ENCODE data around the gene HOXA9. TPM values are rescaled to one million over a fixed set of nuclear protein-coding genes. Genes with fewer than 3 reads are reported as not detected.

HOXA9 gene
- total RNA-seq, 3 donors from 2014 or later: 7.5 to 18.4 (median 9.0) TPM

DNA sequence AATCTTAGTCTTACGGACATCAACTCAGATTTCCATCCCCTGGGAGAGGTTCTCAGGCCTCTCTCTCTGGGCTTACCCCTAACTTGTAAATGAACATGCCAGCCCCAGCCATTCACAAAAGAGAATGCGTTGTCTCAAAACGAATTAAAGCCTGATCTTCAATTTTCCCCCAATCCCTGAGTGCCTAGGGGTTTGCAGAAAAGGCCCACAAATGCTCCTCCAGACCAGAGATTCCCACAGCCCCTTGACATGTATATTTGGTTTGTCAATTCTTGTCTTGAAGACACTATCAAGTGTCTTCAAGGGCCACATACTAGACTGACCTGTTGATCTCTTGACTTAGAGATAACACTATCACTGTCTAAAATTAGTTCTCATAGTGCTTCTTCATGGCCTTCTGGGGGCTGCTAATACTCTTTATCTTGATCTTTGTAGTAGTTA lies 46.4 kb upstream of the HOXA9 start:
- Histone ChIP-seq H3K27ac (no peak overlapping the region), H3K4me3 (no peak overlapping the region), H3K27me3 (peaks cover 0 to 79% of the 10 kb centered on the region in 2 donors), H3K4me1 (no peaks in the 10 kb centered on the region), H3K9me3 (no peaks in the 10 kb centered on the region), H3K36me3 (no peaks in the 10 kb centered on the region)
- TF ChIP-seq, protein P1, sequence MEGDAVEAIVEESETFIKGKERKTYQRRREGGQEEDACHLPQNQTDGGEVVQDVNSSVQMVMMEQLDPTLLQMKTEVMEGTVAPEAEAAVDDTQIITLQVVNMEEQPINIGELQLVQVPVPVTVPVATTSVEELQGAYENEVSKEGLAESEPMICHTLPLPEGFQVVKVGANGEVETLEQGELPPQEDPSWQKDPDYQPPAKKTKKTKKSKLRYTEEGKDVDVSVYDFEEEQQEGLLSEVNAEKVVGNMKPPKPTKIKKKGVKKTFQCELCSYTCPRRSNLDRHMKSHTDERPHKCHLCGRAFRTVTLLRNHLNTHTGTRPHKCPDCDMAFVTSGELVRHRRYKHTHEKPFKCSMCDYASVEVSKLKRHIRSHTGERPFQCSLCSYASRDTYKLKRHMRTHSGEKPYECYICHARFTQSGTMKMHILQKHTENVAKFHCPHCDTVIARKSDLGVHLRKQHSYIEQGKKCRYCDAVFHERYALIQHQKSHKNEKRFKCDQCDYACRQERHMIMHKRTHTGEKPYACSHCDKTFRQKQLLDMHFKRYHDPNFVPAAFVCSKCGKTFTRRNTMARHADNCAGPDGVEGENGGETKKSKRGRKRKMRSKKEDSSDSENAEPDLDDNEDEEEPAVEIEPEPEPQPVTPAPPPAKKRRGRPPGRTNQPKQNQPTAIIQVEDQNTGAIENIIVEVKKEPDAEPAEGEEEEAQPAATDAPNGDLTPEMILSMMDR (IDR thresholded peaks at IDR 0.05): no peak
- TF ChIP-seq POLR2AphosphoS5 (IDR thresholded peaks at IDR 0.05) (no peak), POLR2A (IDR thresholded peaks at IDR 0.05) (no peak)
- no peak for DNase-seq (ENCODE audit: low spot score in 2 of 2)
- intact Hi-C loops (cut with DNase I; ENCODE audit: low total_unique reads): no loop called here

DNA sequence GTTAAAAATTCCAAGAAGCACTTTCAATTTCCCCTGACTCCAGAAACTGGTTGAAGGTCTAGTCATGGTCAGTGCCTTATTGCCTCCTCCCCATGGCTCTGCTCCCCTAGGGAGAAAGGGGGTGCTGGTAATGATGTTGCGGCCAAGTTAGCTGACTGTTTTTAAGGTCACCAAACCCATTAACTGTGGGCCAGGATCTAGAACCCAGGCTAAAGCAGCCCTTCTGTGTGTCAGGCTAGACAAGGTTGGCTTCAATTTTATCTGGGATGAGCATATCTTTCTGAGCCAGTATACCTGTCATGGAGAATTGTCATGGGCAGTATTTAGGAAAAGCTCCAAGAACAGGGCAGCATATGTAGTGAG lies 45.7 kb upstream of the HOXA9 start:
- H3K9me3 ChIP-seq: no peaks in the 10 kb centered on the region
- TF ChIP-seq POLR2A (IDR thresholded peaks at IDR 0.05): no peak
- no peak for TF ChIP-seq POLR2AphosphoS5 (IDR thresholded peaks at IDR 0.05)
- no peaks in the 10 kb centered on the region for H3K36me3 ChIP-seq
- intact Hi-C loops (cut with DNase I; ENCODE audit: low total_unique reads): no loop called here
- H3K4me1 ChIP-seq: no peaks in the 10 kb centered on the region
- no peak overlapping the region for H3K27ac ChIP-seq
- H3K27me3 ChIP-seq: peaks cover 0 to 86% of the 10 kb centered on the region in 2 donors
- no peak overlapping the region for H3K4me3 ChIP-seq
- no peak for DNase-seq (ENCODE audit: low spot score in 2 of 2)

DNA sequence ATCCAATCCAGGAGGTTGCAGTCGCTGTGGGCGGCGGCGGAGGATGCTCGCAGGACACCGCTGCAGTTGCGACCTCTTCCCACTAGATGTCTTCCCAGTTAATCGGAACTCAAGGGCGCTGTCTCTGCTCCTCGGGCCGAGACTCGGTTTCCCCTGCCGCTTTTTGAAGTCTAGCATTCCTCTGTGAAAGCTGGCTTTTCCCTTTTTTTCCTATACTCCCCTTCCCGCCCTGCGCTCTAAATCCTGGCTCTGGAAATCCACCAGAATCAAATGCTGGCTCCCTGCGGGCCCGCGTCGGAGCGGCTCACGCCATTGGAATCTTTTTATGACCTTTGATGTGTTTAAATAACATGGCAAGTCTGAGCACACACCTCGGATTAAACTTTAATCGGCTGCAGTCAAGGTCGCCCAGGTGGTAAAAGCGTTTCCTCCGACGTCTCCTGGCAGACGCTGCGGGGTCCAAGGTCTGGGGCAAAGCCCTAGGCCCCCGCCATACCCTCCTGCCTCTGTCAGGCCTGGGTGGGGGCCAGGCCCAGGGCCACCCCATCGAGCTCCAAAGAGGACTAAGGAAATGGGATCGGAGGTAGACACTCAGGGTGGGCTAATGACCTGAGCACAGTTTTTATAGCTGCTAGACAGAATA lies 45.2 kb upstream of the HOXA9 start:
- peak overlapping the region in 2 of 3 donors; percentile 22 to 51 for H3K4me3 ChIP-seq
- DNase-seq (ENCODE audit: low spot score in 2 of 2): no peak
- H3K9me3 ChIP-seq: no peaks in the 10 kb centered on the region
- TF ChIP-seq POLR2A (IDR thresholded peaks at IDR 0.05): no peak
- TF ChIP-seq, protein P1 (IDR thresholded peaks at IDR 0.05): peak; percentile 66 to 75 (median 68)
- no peaks in the 10 kb centered on the region for H3K4me1 ChIP-seq
- H3K36me3 ChIP-seq: no peaks in the 10 kb centered on the region
- H3K27me3 ChIP-seq: peaks cover 0 to 91% of the 10 kb centered on the region in 2 donors
- intact Hi-C loops (cut with DNase I; ENCODE audit: low total_unique reads): no loop called here
- no peak overlapping the region for H3K27ac ChIP-seq

DNA sequence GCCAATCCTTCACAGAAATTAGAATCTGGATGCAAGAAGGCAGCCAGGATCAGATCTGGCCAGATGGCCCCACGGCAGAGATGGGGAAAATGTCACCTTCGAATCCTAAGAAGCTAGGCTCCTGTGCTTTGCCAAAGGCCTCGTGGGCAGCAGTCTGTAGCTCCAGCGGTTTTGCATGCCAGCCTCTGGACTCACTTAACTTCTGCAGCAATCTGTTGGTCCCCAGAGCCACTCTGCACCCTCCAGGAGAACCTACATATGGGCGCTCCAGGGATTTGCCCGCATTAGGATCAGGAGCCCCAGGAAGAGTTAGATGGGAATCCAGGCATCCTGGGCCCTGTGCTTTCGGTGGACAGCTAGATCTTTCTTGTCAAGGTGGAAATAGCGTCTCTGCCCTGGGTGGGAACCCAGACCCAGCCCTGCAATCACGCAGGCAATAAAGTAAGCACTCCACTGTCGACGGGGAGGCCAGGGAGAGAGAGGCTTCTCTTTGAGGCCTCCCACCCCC lies 44.6 kb upstream of the HOXA9 start:
- H3K4me1 ChIP-seq: peaks cover 0 to 4% of the 10 kb centered on the region in 2 donors
- H3K27ac ChIP-seq: no peak overlapping the region
- peak overlapping the region in 1 of 3 donors; percentile 51 for H3K4me3 ChIP-seq
- DNase-seq (ENCODE audit: low spot score in 2 of 2): no peak
- no peaks in the 10 kb centered on the region for H3K36me3 ChIP-seq
- intact Hi-C loops (cut with DNase I; ENCODE audit: low total_unique reads): no loop called here
- TF ChIP-seq POLR2A (IDR thresholded peaks at IDR 0.05) (no peak), POLR2AphosphoS5 (IDR thresholded peaks at IDR 0.05) (no peak)
- TF ChIP-seq, protein P1 (IDR thresholded peaks at IDR 0.05): no peak
- H3K9me3 ChIP-seq: no peaks in the 10 kb centered on the region
- H3K27me3 ChIP-seq: peaks cover 0 to 97% of the 10 kb centered on the region in 2 donors

DNA sequence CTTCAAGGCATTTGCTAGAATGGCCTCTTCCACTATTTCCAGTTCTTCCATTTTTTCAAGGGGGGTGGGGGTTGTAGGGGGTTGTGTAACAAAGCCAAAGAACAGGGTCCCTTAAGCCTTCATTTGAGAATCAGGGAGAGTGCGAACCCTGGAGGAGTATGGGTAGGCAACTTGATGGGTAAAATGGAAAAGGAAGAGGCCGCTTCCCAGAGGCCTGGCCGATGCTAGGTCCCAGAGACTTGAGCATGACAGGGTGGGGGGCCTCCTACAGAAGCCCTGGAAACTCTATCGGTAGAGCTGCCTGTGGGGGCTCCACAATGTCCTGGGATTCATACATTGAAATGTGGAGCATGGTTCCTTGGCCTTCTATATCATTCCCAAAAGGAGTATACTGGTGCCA lies 43.7 kb upstream of the HOXA9 start:
- no peak overlapping the region for H3K4me3 ChIP-seq
- H3K4me1 ChIP-seq: peaks cover 0 to 4% of the 10 kb centered on the region in 2 donors
- DNase-seq (ENCODE audit: low spot score in 2 of 2): no peak
- TF ChIP-seq POLR2AphosphoS5 (IDR thresholded peaks at IDR 0.05) (no peak), POLR2A (IDR thresholded peaks at IDR 0.05) (no peak)
- TF ChIP-seq, protein P1 (IDR thresholded peaks at IDR 0.05): no peak
- H3K27ac ChIP-seq: no peak overlapping the region
- peaks cover 0 to 98% of the 10 kb centered on the region in 2 donors for H3K27me3 ChIP-seq
- intact Hi-C loops (cut with DNase I; ENCODE audit: low total_unique reads): no loop called here
- H3K36me3 ChIP-seq: no peaks in the 10 kb centered on the region
- no peaks in the 10 kb centered on the region for H3K9me3 ChIP-seq
